ENCODE measurements around the gene UGDH. TPM values are rescaled to one million over a fixed set of nuclear protein-coding genes. Genes with fewer than 3 reads are reported as not detected.

Gene UGDH
- total RNA-seq, 1 donor from 2014 or later: 73.4 TPM

GRCh38 chr4:39456946-39457763 lies 70.1 kb downstream of the UGDH start:
- DNase-seq (ENCODE audit: low spot score): no peak

- DNase-seq (ENCODE audit: low spot score): no peak
Measured at GRCh38 chr4:39455486-39455885, 71.8 kb downstream of the UGDH start.

GRCh38 chr4:39453738-39454137 lies 73.5 kb downstream of the UGDH start:
- no peak for DNase-seq (ENCODE audit: low spot score)

GRCh38 chr4:39452860-39453587 lies 74.2 kb downstream of the UGDH start:
- no peak for DNase-seq (ENCODE audit: low spot score)

- no peak for DNase-seq (ENCODE audit: low spot score)
Measured at GRCh38 chr4:39452153-39452859, 74.9 kb downstream of the UGDH start.

GRCh38 chr4:39451423-39452023 lies 75.7 kb downstream of the UGDH start:
- DNase-seq (ENCODE audit: low spot score): no peak

GRCh38 chr4:39450618-39451017 lies 76.6 kb downstream of the UGDH start:
- no peak for DNase-seq (ENCODE audit: low spot score)

Other genes starting within 250 kb of the UGDH start
- 31.4 TPM for gene RFC1, start 161.1 kb downstream of the UGDH start, total RNA-seq
- 7.4 TPM for gene KLB, start 120.5 kb downstream of the UGDH start, total RNA-seq
- 1,339 TPM for gene RPL9, start 68.5 kb downstream of the UGDH start, total RNA-seq
- 8.4 TPM for gene LIAS, start 68.4 kb downstream of the UGDH start, total RNA-seq
- gene SMIM14, start 111.4 kb upstream of the UGDH start, total RNA-seq: 43.1 TPM
- gene UBE2K, start 170.7 kb upstream of the UGDH start, total RNA-seq: 71.8 TPM

Measured in mesenteric fat pad (tissue), 1 donor.